Ovary (tissue), 9 donors: ENCODE measurements around the gene NCF1. TPM values are rescaled to one million over a fixed set of nuclear protein-coding genes. Genes with fewer than 3 reads are reported as not detected.
"Not testable (repeated sequence)": the region's sequence is repeated elsewhere in the genome, so short reads cannot be mapped to it uniquely, and the experiment has no call there.

Source experiments
- DNase-seq, 5 donors: peaks; one replicate each; pipeline ENCODE4 v3.0.0-alpha.2; 2019 to 2020
- H3K27ac ChIP-seq, 2 donors: fragments of 200-600 bp; one replicate each; pipeline versions ENCODE4 v1.5.1 to v1.8.0; 2019 to 2022
- H3K27me3 ChIP-seq: fragments of 200-600 bp; one replicate; pipeline ENCODE4 v1.8.0; 2022
- H3K36me3 ChIP-seq: fragments of 200-600 bp; sonication (generic); one replicate; pipeline ENCODE4 v1.5.1; 2019
- H3K4me1 ChIP-seq: one replicate; pipeline ENCODE4 v1.8.1; 2013; ENCODE audit warnings: mild to moderate bottlenecking, moderate library complexity; ENCODE audit not compliant: insufficient read depth
- H3K4me3 ChIP-seq: fragments of 200-600 bp; sonication (generic); one replicate; pipeline ENCODE4 v1.5.1; 2017
- H3K9me3 ChIP-seq, 2 donors: fragments of 200-600 bp in 1 of 2; sonication (generic) in 1 of 2; one replicate each; pipeline versions ENCODE4 v1.5.1 to v1.8.1; 2013 to 2019; ENCODE audit warnings: mild to moderate bottlenecking in 1 of 2, moderate library complexity in 1 of 2
- WGBS, 3 donors: extraction: QIAGEN DNeasy Blood & Tissue Kit in 1 of 3; methylation state at CpG; one replicate each; pipeline versions ENCODE4 v1.1.5 to v1.1.7; 2013 to 2017; 5-methylcytosine and 5-hydroxymethylcytosine counted together
- intact Hi-C, 4 donors: fragments of 100-400 bp; cut with DNase I; formaldehyde crosslinking; loops; one replicate each; pipeline versions ENCODE4 v1.11.0 to v1.15.1; 2022 to 2023
- polyA plus RNA-seq, 2 donors: library from polyadenylated mRNA; stranded (reverse); fragments of 200-250 nt in 1 of 2; fragments of 350-450 nt in 1 of 2; fragmentation: Illumina TruSeq in 1 of 2; extraction: RNeasy Lipid Tissue Mini Kit (QIAGEN cat#74804) in 1 of 2; gene quantifications; one replicate each; pipeline ENCODE4 v1.2.3, GENCODE V29; 2013 to 2014
- total RNA-seq, 7 donors: library from RNA; depleted of rRNA in 2 of 7; stranded (reverse); fragments of >200 nt in 2 of 7; fragmentation: NEBNext Ultra II Directional in 3 of 7; extraction: Animal tissue kit (Norgen Biotek cat#: 25700) in 3 of 7; gene quantifications; one replicate each; pipeline versions ENCODE4 v1.1.0 to v1.2.4, GENCODE V29; 2016 to 2023
- donor health status: DM: no; HTN: no; CAD: no; lungs with moderate emphysema.
- donor health status: DM: no; HTN: no; CAD: no.
- donor health status: Bipolar disorder and iron deficiency.
- donor health status: DM: yes; HTN: yes; CAD: no.
- donor health status: DM: no; HTN: no; CAD: no.
- donor health status: DM: yes; HTN: yes; CAD: no.

NCF1 gene
- total and polyA plus RNA-seq, 9 donors, result 0.23 to 3.6 (median 0.83) TPM

GRCh38 chr7:74788369-74789150 is 14.7 kb downstream of the NCF1 start:
- H3K36me3 ChIP-seq, H3K27me3 ChIP-seq, intact Hi-C loops, H3K4me1 ChIP-seq, H3K9me3 ChIP-seq, H3K27ac ChIP-seq: not testable (repeated sequence)
- DNase-seq, result peak; percentile 95 to 100 (median 97)
- peak overlapping the region; percentile 24 for H3K4me3 ChIP-seq
- 0 to 1% (median 0%) methylated on average over 9 to 37 of the region's 82 CpGs for WGBS, 3 donors

GRCh38 chr7:74789200-74789736 is 15.5 kb downstream of the NCF1 start:
- H3K4me3 ChIP-seq, H3K27me3 ChIP-seq, DNase-seq, H3K36me3 ChIP-seq, H3K27ac ChIP-seq, H3K9me3 ChIP-seq, H3K4me1 ChIP-seq, intact Hi-C loops: not testable (repeated sequence)
- 4% methylated on average over 3 of the region's 24 CpGs; no CpG with 5 or more reads in 2 of the 3 donors for WGBS, 3 donors

- H3K36me3 ChIP-seq, intact Hi-C loops, H3K27me3 ChIP-seq, DNase-seq, H3K9me3 ChIP-seq, H3K27ac ChIP-seq, H3K4me3 ChIP-seq, H3K4me1 ChIP-seq: not testable (repeated sequence)
- WGBS, 3 donors, result 95 to 100% methylated on average over 5 to 14 of the region's 27 CpGs; no CpG with 5 or more reads in 1 of the 3 donors
Observed at GRCh38 chr7:74797848-74798622, 24.2 kb downstream of the NCF1 start.

- H3K4me1 ChIP-seq, H3K27me3 ChIP-seq, H3K9me3 ChIP-seq, DNase-seq, H3K4me3 ChIP-seq, H3K36me3 ChIP-seq, intact Hi-C loops, H3K27ac ChIP-seq: not testable (repeated sequence)
- WGBS, 3 donors, result 80 to 100% (median 92%) methylated on average over 1 of the region's 4 CpGs
Observed at GRCh38 chr7:74798644-74799043, 24.8 kb downstream of the NCF1 start.

GRCh38 chr7:74815882-74816281 is 42.1 kb downstream of the NCF1 start:
- intact Hi-C loops, H3K36me3 ChIP-seq, H3K27ac ChIP-seq, H3K4me3 ChIP-seq, H3K4me1 ChIP-seq, DNase-seq, H3K9me3 ChIP-seq, H3K27me3 ChIP-seq: not testable (repeated sequence)
- no CpG with 5 or more reads among the region's 3 CpGs for WGBS, 3 donors

- DNase-seq, intact Hi-C loops: not testable (repeated sequence)
- no CpG with 5 or more reads among the region's 23 CpGs for WGBS, 3 donors
Observed at GRCh38 chr7:74820146-74820805, 46.5 kb downstream of the NCF1 start.

GRCh38 chr7:74821259-74821658 is 47.4 kb downstream of the NCF1 start:
- H3K27ac ChIP-seq, H3K36me3 ChIP-seq, H3K27me3 ChIP-seq, H3K4me3 ChIP-seq, intact Hi-C loops, H3K9me3 ChIP-seq, DNase-seq, H3K4me1 ChIP-seq: not testable (repeated sequence)
- WGBS, 3 donors, result no CpG with 5 or more reads among the region's 5 CpGs

More at GRCh38 chr7:74820146-74820805, 46.5 kb downstream of the NCF1 start:
- H3K4me3 ChIP-seq, H3K4me1 ChIP-seq, H3K36me3 ChIP-seq, H3K27me3 ChIP-seq, H3K27ac ChIP-seq, H3K9me3 ChIP-seq: not testable (repeated sequence)

GRCh38 chr7:74829959-74830358 is 56.1 kb downstream of the NCF1 start:
- intact Hi-C loops, H3K4me3 ChIP-seq, H3K4me1 ChIP-seq, DNase-seq, H3K36me3 ChIP-seq, H3K9me3 ChIP-seq, H3K27ac ChIP-seq, H3K27me3 ChIP-seq: not testable (repeated sequence)
- 33 to 63% (median 33%) methylated on average over 1 to 3 of the region's 4 CpGs for WGBS, 3 donors

GRCh38 chr7:74830411-74830810 is 56.6 kb downstream of the NCF1 start:
- intact Hi-C loops, H3K36me3 ChIP-seq, DNase-seq, H3K4me1 ChIP-seq, H3K4me3 ChIP-seq, H3K9me3 ChIP-seq, H3K27ac ChIP-seq, H3K27me3 ChIP-seq: not testable (repeated sequence)
- WGBS, 3 donors, result 20 to 41% methylated on average over 1 to 3 of the region's 4 CpGs; no CpG with 5 or more reads in 1 of the 3 donors
